ENCODE results near the gene PCCA.

GRCh38 chr13:100156788-100157187, 67.9 kb downstream of the PCCA start:
- TF ChIP-seq CTCF (IDR thresholded peaks at IDR 0.05) (no peak), EP300 (IDR thresholded peaks at IDR 0.05) (no peak), POLR2AphosphoS5 (IDR thresholded peaks at IDR 0.05) (no peak)
